Measurements from ENCODE around the gene FASTK. TPM values are rescaled to one million over a fixed set of nuclear protein-coding genes. Genes with fewer than 3 reads are reported as not detected.

Gene FASTK
- total RNA-seq, 1 donor from 2014 or later = 22.4 TPM

GRCh38 chr7:151059367-151060112 is 21.1 kb downstream of the FASTK start, which contains the start of gene SLC4A2:
SLC4A2 (plus strand) TSS chr7:151059589; CDS start chr7:151061988, 2,399 bp downstream.
- Mint-ChIP-seq H3K27ac (peak within 1 kb of the TSS; percentile 94), H3K9me3 (no peaks in the 10 kb centered on the region), H3K27me3 (ENCODE audit: insufficient read depth, low read depth) (peaks cover 16% of the 10 kb centered on the region), H3K4me3 (peak within 1 kb of the TSS; percentile 94), H3K36me3 (no peaks in the 10 kb centered on the region), H3K4me1 (peaks cover 46% of the 10 kb centered on the region)
- Histone ChIP-seq H3F3A (ENCODE audit: low read depth) (peaks cover 42% of the 10 kb centered on the region), H3K9me3 (ENCODE audit: low read depth) (no peaks in the 10 kb centered on the region), H2AFZ (replicated peaks) (peak within 1 kb of the TSS; percentile 54), H3K27ac (no peak within 1 kb of the TSS), H3K27me3 (peaks cover 39% of the 10 kb centered on the region), H4K20me1 (ENCODE audit: low read depth) (peaks cover 50% of the 10 kb centered on the region), H3K4me3 (peak within 1 kb of the TSS; percentile 77), H3K4me1 (peaks cover 45% of the 10 kb centered on the region), H3K79me2 (ENCODE audit: low read depth) (peaks cover 7% of the 10 kb centered on the region), H3K36me3 (no peaks in the 10 kb centered on the region), H3K4me2 (peak within 1 kb of the TSS; percentile 99), H3K9ac (peak within 1 kb of the TSS; percentile 39)
- TF ChIP-seq EZH2phosphoT487 (IDR thresholded peaks at IDR 0.05) (no peak), EZH2 (IDR thresholded peaks at IDR 0.05) (peak; percentile 3), CTCF (IDR thresholded peaks at IDR 0.05) (peak; percentile 65)
- DNase-seq (ENCODE audit: low spot score) = peak; percentile 76

GRCh38 chr7:151058781-151059366 is 21.7 kb downstream of the FASTK start:
- H2AFZ ChIP-seq (replicated peaks) = peak overlapping the region; percentile 54
- TF ChIP-seq EZH2 (IDR thresholded peaks at IDR 0.05) = peak; percentile 36
- TF ChIP-seq EZH2phosphoT487 (IDR thresholded peaks at IDR 0.05) = no peak
- no peak for TF ChIP-seq CTCF (IDR thresholded peaks at IDR 0.05)

GRCh38 chr7:151057989-151058780 is 22.4 kb downstream of the FASTK start:
- H3K9ac ChIP-seq = no peak overlapping the region
- H3K79me2 ChIP-seq (ENCODE audit: low read depth) = peaks cover 7% of the 10 kb centered on the region
- Mint-ChIP-seq H3K4me1 (peaks cover 46% of the 10 kb centered on the region), H3K9me3 (no peaks in the 10 kb centered on the region), H3K4me3 (peak overlapping the region; percentile 94), H3K36me3 (no peaks in the 10 kb centered on the region), H3K27me3 (ENCODE audit: insufficient read depth, low read depth) (peaks cover 16% of the 10 kb centered on the region), H3K27ac (peak overlapping the region; percentile 94)
- H3K4me3 ChIP-seq = peak overlapping the region; percentile 77
- no peak overlapping the region for H3K27ac ChIP-seq
- H3K9me3 ChIP-seq (ENCODE audit: low read depth) = no peaks in the 10 kb centered on the region
- peak overlapping the region; percentile 60 for H2AFZ ChIP-seq (replicated peaks)
- peaks cover 45% of the 10 kb centered on the region for H3K4me1 ChIP-seq
- H3F3A ChIP-seq (ENCODE audit: low read depth) = peaks cover 40% of the 10 kb centered on the region
- peak overlapping the region; percentile 99 for H3K4me2 ChIP-seq
- H4K20me1 ChIP-seq (ENCODE audit: low read depth) = peaks cover 39% of the 10 kb centered on the region
- DNase-seq (ENCODE audit: low spot score) = peak; percentile 99
- TF ChIP-seq EZH2 (IDR thresholded peaks at IDR 0.05) = no peak
- no peak for TF ChIP-seq CTCF (IDR thresholded peaks at IDR 0.05)
- no peak for TF ChIP-seq EZH2phosphoT487 (IDR thresholded peaks at IDR 0.05)
- no peaks in the 10 kb centered on the region for H3K36me3 ChIP-seq
- H3K27me3 ChIP-seq = peaks cover 37% of the 10 kb centered on the region

More at GRCh38 chr7:151058781-151059366, 21.7 kb downstream of the FASTK start:
- Mint-ChIP-seq H3K4me3 (peak overlapping the region; percentile 94), H3K4me1 (peaks cover 46% of the 10 kb centered on the region), H3K27me3 (ENCODE audit: insufficient read depth, low read depth) (peaks cover 16% of the 10 kb centered on the region), H3K9me3 (no peaks in the 10 kb centered on the region), H3K27ac (peak overlapping the region; percentile 94), H3K36me3 (no peaks in the 10 kb centered on the region)
- peak; percentile 40 for DNase-seq (ENCODE audit: low spot score)
- Histone ChIP-seq H3F3A (ENCODE audit: low read depth) (peaks cover 42% of the 10 kb centered on the region), H3K27me3 (peaks cover 39% of the 10 kb centered on the region), H3K4me2 (peak overlapping the region; percentile 99), H3K27ac (no peak overlapping the region), H3K79me2 (ENCODE audit: low read depth) (peaks cover 7% of the 10 kb centered on the region), H3K4me1 (peaks cover 45% of the 10 kb centered on the region), H3K9ac (no peak overlapping the region), H3K36me3 (no peaks in the 10 kb centered on the region), H3K4me3 (peak overlapping the region; percentile 77), H3K9me3 (ENCODE audit: low read depth) (no peaks in the 10 kb centered on the region), H4K20me1 (ENCODE audit: low read depth) (peaks cover 43% of the 10 kb centered on the region)
